Testis (tissue), 2 donors: ENCODE measurements around the gene VEZT.

Source experiments
- CTCF ChIP-seq, 3 experiments: fragments of 450-650 bp in 2 of 3; fragments of 200-600 bp in 1 of 3; sonication (generic) in 1 of 3; IDR thresholded peaks; one replicate each; pipeline ENCODE4 v1.5.1; 2016 to 2019; ENCODE audit warnings: antibody characterized with exemption in 3 of 3, mild to moderate bottlenecking in 2 of 3, moderate library complexity in 1 of 3
- POLR2A ChIP-seq: fragments of 450-650 bp; IDR thresholded peaks from one replicate; pipeline ENCODE4 v1.6.1; 2017; ENCODE audit warnings: antibody characterized with exemption, mild to moderate bottlenecking, moderate library complexity

GRCh38 chr12:95265765-95266164, 48.2 kb downstream of the VEZT start:
- TF ChIP-seq CTCF (IDR thresholded peaks at IDR 0.05), result peak in 1 of 3 experiments; percentile 26
- TF ChIP-seq POLR2A, result no peak
